ENCODE results near the gene PRAMEF1. TPM values are rescaled to one million over a fixed set of nuclear protein-coding genes. Genes with fewer than 3 reads are reported as not detected.
"Not testable (repeated sequence)": the region's sequence is repeated elsewhere in the genome, so short reads cannot be mapped to it uniquely, and the experiment has no call there.

PRAMEF1 gene
- total and polyA plus RNA-seq, 9 donors: not detected

DNA sequence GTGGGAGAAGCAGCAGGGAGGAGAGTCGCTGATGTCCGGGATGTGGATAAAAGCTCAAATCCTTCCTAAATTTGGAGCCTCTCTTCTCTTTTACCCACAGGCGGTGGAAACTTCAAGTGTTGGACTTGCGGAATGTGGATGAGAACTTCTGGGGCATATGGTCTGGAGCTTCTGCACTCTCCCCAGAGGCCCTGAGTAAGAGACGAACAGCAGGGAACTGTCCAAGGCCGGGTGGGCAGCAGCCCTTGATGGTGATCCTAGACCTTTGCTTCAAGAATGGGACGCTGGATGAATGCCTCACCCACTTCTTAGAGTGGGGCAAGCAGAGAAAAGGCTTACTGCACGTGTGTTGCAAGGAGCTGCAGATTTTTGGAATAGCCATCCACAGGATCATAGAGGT lies 15.8 kb upstream of the PRAMEF1 start:
- no peaks in the 10 kb centered on the region for H3K9me3 ChIP-seq (replicated peaks; ENCODE audit: control insufficient read depth, low read depth, low read length)
- no peak for DNase-seq
- H3K27ac ChIP-seq (ENCODE audit: low read length): no peak overlapping the region
- H3K4me1 ChIP-seq (ENCODE audit: control insufficient read depth, insufficient read depth, low read length): no peaks in the 10 kb centered on the region
- 69% methylated on average over 3 of the region's 8 CpGs for WGBS (ENCODE audit: insufficient coverage)
- no peaks in the 10 kb centered on the region for H3K36me3 ChIP-seq (ENCODE audit: control insufficient read depth, insufficient read depth, low read length)
- no peaks in the 10 kb centered on the region for H3K27me3 ChIP-seq (ENCODE audit: control insufficient read depth, insufficient read depth, low read length)
- no peak overlapping the region for H3K4me3 ChIP-seq (ENCODE audit: low read length)

- DNase-seq: no peak
- Histone ChIP-seq H3K27ac (ENCODE audit: low read length) (no peak overlapping the region), H3K4me1 (ENCODE audit: control insufficient read depth, insufficient read depth, low read length) (no peaks in the 10 kb centered on the region), H3K9me3 (replicated peaks; ENCODE audit: control insufficient read depth, low read depth, low read length) (no peaks in the 10 kb centered on the region), H3K36me3 (ENCODE audit: control insufficient read depth, insufficient read depth, low read length) (no peaks in the 10 kb centered on the region), H3K27me3 (ENCODE audit: control insufficient read depth, insufficient read depth, low read length) (no peaks in the 10 kb centered on the region), H3K4me3 (ENCODE audit: low read length) (no peak overlapping the region)
- 84% methylated on average over 14 of the region's 15 CpGs for WGBS (ENCODE audit: insufficient coverage)
These were observed 14.2 kb upstream of the PRAMEF1 start for GRCh38 chr1:12776801-12777557.

GRCh38 chr1:12778061-12778460 lies 13.1 kb upstream of the PRAMEF1 start:
- Histone ChIP-seq H3K27me3 (ENCODE audit: control insufficient read depth, insufficient read depth, low read length) (no peaks in the 10 kb centered on the region), H3K4me3 (ENCODE audit: low read length) (no peak overlapping the region), H3K36me3 (ENCODE audit: control insufficient read depth, insufficient read depth, low read length) (no peaks in the 10 kb centered on the region), H3K27ac (ENCODE audit: low read length) (no peak overlapping the region), H3K4me1 (ENCODE audit: control insufficient read depth, insufficient read depth, low read length) (no peaks in the 10 kb centered on the region), H3K9me3 (replicated peaks; ENCODE audit: control insufficient read depth, low read depth, low read length) (no peaks in the 10 kb centered on the region)
- WGBS (ENCODE audit: insufficient coverage): 76% methylated on average over 3 of the region's 4 CpGs
- DNase-seq: no peak

DNA sequence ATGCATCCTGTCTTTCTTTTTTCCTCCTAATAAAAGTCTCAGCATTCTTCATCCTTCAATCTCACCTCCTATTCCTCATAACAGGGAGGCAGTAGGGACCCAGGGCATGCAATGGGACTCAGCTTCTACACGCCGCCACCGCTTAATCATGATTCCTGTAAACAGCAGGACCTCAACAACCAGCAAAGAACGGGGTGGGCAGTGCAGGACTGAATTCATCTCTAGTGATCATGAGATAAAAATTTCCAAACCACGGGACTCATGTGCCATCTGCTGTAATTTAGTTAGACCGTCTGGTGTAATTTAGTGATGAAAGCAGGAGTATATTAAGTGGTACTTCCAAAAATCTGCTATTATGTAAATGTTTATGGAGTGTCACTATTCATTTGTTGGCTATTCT lies 12.3 kb upstream of the PRAMEF1 start:
- no peak overlapping the region for H3K4me3 ChIP-seq (ENCODE audit: low read length)
- DNase-seq: no peak
- H3K9me3 ChIP-seq (replicated peaks; ENCODE audit: control insufficient read depth, low read depth, low read length): no peaks in the 10 kb centered on the region
- no peak overlapping the region for H3K27ac ChIP-seq (ENCODE audit: low read length)
- 78% methylated on average over 4 of the region's 6 CpGs for WGBS (ENCODE audit: insufficient coverage)
- no peaks in the 10 kb centered on the region for H3K4me1 ChIP-seq (ENCODE audit: control insufficient read depth, insufficient read depth, low read length)
- H3K27me3 ChIP-seq (ENCODE audit: control insufficient read depth, insufficient read depth, low read length): no peaks in the 10 kb centered on the region
- no peaks in the 10 kb centered on the region for H3K36me3 ChIP-seq (ENCODE audit: control insufficient read depth, insufficient read depth, low read length)

GRCh38 chr1:12781488-12781887 lies 9.7 kb upstream of the PRAMEF1 start:
- no CpG with 5 or more reads among the region's 5 CpGs for WGBS (ENCODE audit: insufficient coverage)
- not testable (repeated sequence) for DNase-seq; H3K4me1 ChIP-seq (ENCODE audit: control insufficient read depth, insufficient read depth, low read length); H3K4me3 ChIP-seq (ENCODE audit: low read length); H3K27me3 ChIP-seq (ENCODE audit: control insufficient read depth, insufficient read depth, low read length); H3K27ac ChIP-seq (ENCODE audit: low read length); H3K9me3 ChIP-seq (replicated peaks; ENCODE audit: control insufficient read depth, low read depth, low read length); H3K36me3 ChIP-seq (ENCODE audit: control insufficient read depth, insufficient read depth, low read length)

- H3K36me3 ChIP-seq (ENCODE audit: control insufficient read depth, insufficient read depth, low read length); H3K27ac ChIP-seq (ENCODE audit: low read length); DNase-seq; H3K9me3 ChIP-seq (replicated peaks; ENCODE audit: control insufficient read depth, low read depth, low read length); H3K4me3 ChIP-seq (ENCODE audit: low read length); H3K27me3 ChIP-seq (ENCODE audit: control insufficient read depth, insufficient read depth, low read length); H3K4me1 ChIP-seq (ENCODE audit: control insufficient read depth, insufficient read depth, low read length): not testable (repeated sequence)
- 11% methylated on average over 3 of the region's 7 CpGs for WGBS (ENCODE audit: insufficient coverage)
These were observed 7.4 kb upstream of the PRAMEF1 start for GRCh38 chr1:12783783-12784182.

GRCh38 chr1:12784729-12785128 lies 6.5 kb upstream of the PRAMEF1 start:
- not testable (repeated sequence) for H3K4me1 ChIP-seq (ENCODE audit: control insufficient read depth, insufficient read depth, low read length); H3K27me3 ChIP-seq (ENCODE audit: control insufficient read depth, insufficient read depth, low read length); DNase-seq; H3K27ac ChIP-seq (ENCODE audit: low read length); H3K4me3 ChIP-seq (ENCODE audit: low read length); H3K36me3 ChIP-seq (ENCODE audit: control insufficient read depth, insufficient read depth, low read length); H3K9me3 ChIP-seq (replicated peaks; ENCODE audit: control insufficient read depth, low read depth, low read length)
- WGBS (ENCODE audit: insufficient coverage): 91% methylated on average over 4 of the region's 8 CpGs

- Histone ChIP-seq H3K27me3 (ENCODE audit: control insufficient read depth, insufficient read depth, low read length) (no peaks in the 10 kb centered on the region), H3K9me3 (replicated peaks; ENCODE audit: control insufficient read depth, low read depth, low read length) (no peaks in the 10 kb centered on the region), H3K27ac (ENCODE audit: low read length) (no peak overlapping the region), H3K36me3 (ENCODE audit: control insufficient read depth, insufficient read depth, low read length) (no peaks in the 10 kb centered on the region), H3K4me1 (ENCODE audit: control insufficient read depth, insufficient read depth, low read length) (no peaks in the 10 kb centered on the region), H3K4me3 (ENCODE audit: low read length) (no peak overlapping the region)
- no peak for DNase-seq
- 66% methylated on average over 3 of the region's 4 CpGs for WGBS (ENCODE audit: insufficient coverage)
These were observed 7.7 kb downstream of the PRAMEF1 start for GRCh38 chr1:12798911-12799310.

GRCh38 chr1:12799730-12800129 lies 8.5 kb downstream of the PRAMEF1 start:
- Histone ChIP-seq H3K36me3 (ENCODE audit: control insufficient read depth, insufficient read depth, low read length) (no peaks in the 10 kb centered on the region), H3K27ac (ENCODE audit: low read length) (no peak overlapping the region), H3K4me1 (ENCODE audit: control insufficient read depth, insufficient read depth, low read length) (no peaks in the 10 kb centered on the region), H3K27me3 (ENCODE audit: control insufficient read depth, insufficient read depth, low read length) (no peaks in the 10 kb centered on the region), H3K4me3 (ENCODE audit: low read length) (no peak overlapping the region), H3K9me3 (replicated peaks; ENCODE audit: control insufficient read depth, low read depth, low read length) (no peaks in the 10 kb centered on the region)
- no peak for DNase-seq
- no CpG with 5 or more reads among the region's 2 CpGs for WGBS (ENCODE audit: insufficient coverage)

DNA sequence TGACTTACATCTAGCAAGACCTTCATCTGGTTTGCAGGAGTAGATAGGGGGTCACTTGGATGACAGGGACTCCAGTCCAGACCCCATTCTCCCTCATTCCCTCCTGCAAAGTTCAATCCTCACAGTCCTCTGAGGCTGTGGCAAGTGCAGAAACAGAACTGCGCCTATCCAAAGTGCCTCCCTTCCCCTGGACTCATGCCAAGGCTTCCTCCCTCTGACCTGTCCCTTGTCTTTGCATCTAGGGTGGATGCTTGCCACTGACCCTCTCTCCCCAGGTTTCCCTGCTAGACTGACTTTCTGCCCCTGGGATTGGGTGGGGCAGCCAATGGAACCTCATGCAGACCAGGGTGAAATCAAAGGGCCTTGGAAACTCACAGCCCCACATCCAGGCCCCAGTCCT lies 18.7 kb downstream of the PRAMEF1 start:
- Histone ChIP-seq H3K4me1 (ENCODE audit: control insufficient read depth, insufficient read depth, low read length) (no peaks in the 10 kb centered on the region), H3K4me3 (ENCODE audit: low read length) (no peak overlapping the region), H3K27ac (ENCODE audit: low read length) (no peak overlapping the region), H3K36me3 (ENCODE audit: control insufficient read depth, insufficient read depth, low read length) (no peaks in the 10 kb centered on the region), H3K27me3 (ENCODE audit: control insufficient read depth, insufficient read depth, low read length) (peaks cover 2% of the 10 kb centered on the region), H3K9me3 (replicated peaks; ENCODE audit: control insufficient read depth, low read depth, low read length) (no peaks in the 10 kb centered on the region)
- 83% methylated on average over 1 of the region's 1 CpG for WGBS (ENCODE audit: insufficient coverage)
- no peak for DNase-seq
